Fibroblast of peridontal ligament (primary cell): ENCODE measurements around the gene PTDSS2.

Experiments used
- DNase-seq: peaks from one replicate; pipeline ENCODE4 v3.0.0-alpha.2; 2010; ENCODE audit errors: extremely low read depth

PTDSS2 gene

DNA sequence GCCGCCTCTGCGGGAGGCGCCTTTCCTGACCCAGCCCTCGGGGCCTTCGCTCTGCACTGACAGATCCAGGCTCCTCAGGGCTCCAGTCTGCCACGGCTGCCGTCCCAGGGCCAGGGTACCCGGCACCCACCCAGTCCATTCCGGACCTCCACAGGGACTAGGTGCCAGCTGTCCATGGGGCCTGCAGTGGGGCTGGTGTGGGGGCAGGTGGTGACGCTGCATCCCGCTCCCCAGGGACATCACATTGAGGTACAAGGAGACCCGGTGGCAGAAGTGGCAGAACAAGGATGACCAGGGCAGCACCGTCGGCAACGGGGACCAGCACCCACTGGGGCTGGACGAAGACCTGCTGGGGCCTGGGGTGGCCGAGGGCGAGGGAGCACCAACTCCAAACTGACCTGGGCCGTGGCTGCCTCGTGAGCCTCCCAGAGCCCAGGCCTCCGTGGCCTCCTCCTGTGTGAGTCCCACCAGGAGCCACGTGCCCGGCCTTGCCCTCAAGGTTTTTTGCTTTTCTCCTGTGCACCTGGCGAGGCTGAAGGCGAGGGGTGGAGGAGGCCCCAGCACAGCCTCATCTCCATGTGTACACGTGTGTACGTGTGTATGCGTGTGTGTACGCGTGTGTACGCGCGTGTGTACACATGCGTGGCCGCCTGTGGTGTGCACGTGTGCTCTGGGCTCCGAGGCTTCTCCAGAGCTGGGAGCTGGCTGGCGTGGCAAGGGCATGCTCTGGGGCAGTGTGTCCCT is 40.3 kb downstream of the PTDSS2 start:
- no peak for DNase-seq

DNA sequence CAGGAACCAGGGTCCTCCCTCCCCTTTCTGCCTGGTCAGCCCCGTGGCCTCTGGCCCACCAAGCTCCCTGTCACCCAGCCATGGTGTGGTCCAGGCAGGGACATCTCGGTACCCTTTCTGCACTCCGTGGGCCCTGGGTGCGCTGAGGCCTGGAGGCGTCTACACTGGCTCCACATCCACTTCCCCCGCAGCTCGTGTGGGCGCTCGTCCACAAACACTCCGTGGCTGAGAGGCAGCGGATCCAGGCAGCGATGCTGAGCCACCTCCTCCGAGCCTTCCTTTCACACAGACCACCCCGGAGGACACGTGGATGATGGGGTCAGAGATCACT is 40.8 kb downstream of the PTDSS2 start:
- DNase-seq, result no peak

DNA sequence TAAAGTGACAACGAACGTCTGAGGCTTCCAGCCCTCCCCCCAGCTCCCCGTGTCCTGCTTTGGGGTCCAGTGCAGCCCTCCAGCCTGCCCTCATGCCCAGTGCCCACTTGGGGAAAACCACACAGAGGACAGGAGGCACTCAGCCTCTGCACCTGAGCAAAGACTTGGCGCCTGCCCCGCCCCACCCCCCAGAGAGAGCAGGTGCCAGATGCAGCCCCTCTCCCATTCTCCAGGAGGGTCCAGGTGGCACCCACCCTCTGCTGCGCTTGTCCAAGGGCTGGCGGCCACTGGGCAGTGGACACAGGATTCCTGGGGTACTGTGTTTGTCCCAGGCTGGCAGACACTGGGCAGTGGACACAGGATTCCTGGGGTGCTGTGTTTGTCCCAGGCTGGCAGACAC is 41.3 kb downstream of the PTDSS2 start:
- no peak for DNase-seq

DNA sequence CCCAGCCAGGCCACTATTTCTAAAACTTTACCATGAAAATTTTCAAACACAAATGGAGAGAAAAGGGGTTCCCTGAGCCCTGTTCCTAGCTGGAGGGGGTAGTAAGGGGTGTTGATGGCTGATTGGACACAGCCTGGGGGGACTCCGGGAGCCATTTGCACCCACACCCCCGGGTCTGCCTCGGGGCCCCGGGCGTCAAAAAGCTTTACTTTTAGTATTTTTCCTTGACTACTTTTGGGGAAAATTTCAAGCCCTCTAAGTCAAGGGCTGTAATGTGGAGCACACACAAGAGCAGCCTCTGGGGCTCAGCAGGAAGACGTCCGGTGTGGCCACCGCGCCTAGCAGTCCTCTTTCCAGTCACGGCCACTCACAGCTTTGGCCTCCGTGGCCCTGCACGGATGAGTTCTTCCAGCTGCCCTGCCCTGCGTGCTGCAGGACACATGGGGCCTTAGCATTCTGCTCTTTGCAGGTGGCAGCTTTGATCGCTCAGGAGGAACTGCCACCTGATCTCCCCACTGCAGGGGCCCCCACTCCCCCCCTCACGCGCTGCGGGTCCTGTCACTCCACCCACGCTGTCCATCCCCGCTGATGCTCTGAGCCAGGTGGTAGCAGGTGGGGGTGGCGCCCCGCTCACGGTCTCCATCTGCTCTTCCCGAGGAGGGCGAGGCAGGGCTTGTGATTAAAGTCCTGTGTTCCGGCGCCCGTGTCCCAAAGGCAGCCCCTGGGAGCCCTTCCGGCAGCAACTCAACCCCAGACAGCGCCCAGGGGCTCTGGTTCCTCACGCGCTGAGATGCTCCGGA is 42.5 kb downstream of the PTDSS2 start:
- DNase-seq, result no peak

DNA sequence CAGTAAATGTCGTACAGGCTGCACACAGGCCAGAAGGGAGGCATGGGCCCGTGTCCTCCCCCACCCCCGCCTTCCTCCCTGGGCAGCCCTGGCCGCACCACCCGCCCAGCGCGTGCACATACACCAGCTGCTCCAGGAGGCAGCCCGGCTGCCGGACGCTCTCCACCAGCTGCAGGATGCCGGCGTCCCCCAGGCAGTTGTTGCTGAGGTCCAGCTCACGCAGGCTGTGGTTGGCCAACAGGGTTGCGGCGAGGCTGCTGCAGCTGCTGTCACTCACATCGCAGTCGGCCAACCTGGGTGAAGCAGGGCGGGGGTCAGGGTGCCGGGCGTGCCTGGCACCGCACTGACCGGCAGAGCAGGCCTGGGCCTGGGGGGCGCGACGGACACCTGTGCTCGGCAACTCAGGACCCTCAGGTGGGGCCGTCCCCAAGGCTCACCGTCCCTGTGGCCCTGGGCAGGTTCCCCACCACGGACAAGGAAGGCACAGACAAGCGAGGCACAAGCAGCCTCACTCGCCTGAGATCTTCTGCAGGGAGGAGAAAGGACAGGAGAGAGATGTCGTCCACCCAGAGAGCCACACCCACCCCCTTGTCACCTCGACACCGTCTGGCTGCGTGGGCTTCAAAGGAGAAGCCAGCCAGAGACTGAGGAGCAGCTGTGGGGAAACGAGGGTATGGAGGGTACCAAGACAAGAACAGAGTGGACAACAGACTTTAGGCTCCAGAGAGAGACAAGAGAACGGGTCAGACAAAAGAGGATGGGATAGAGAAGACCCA is 44.9 kb downstream of the PTDSS2 start:
- DNase-seq, result no peak

DNA sequence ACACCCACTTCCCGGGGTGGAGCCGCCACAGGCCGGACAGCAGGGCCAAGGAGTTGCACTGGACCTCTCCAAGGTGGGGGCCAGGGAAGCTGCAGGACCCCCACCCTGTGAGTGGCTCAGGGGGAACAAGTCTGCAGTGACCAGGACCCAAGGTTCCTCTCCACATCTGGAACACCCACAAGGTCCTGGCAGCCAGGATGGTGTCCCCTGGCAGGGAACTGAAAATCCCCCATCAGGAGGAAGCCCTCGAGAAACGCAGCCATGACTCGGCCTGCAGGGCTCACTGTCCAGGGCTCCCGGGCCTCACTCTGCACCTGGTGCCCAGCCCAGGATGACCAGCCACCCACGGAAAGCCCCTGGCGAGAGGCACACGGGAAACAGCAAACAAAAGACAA is 45.5 kb downstream of the PTDSS2 start:
- no peak for DNase-seq

DNA sequence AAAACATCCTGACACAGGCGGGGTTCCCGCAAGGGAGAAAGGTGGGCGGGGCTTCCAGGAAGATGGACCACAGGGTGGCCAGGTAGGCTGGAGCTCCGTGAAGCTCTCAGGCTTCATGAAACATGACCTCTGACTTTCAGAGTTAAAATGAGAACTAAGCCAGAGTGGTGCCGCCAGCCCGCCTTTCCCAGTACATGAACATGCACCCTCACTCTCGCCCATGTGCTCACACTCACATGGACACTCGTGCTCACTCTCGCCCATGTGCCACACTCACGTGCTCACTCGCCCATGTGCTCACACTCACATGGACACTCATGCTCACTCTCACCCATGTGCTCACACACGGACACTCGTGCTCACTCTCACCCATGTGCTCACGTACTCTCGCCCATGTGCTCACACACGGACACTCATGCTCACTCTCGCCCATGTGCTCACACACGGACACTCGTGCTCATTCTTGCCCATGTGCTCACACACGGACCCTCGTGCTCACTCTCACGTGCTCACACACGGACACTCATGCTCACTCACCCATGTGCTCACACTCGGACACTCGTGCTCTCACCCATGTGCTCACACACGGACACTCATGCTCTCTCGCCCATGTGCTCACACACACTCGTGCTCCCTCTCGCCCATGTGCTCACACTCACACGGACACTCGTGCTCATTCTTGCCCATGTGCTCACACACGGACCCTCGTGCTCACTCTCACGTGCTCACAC is 46.9 kb downstream of the PTDSS2 start:
- DNase-seq, result no peak

DNA sequence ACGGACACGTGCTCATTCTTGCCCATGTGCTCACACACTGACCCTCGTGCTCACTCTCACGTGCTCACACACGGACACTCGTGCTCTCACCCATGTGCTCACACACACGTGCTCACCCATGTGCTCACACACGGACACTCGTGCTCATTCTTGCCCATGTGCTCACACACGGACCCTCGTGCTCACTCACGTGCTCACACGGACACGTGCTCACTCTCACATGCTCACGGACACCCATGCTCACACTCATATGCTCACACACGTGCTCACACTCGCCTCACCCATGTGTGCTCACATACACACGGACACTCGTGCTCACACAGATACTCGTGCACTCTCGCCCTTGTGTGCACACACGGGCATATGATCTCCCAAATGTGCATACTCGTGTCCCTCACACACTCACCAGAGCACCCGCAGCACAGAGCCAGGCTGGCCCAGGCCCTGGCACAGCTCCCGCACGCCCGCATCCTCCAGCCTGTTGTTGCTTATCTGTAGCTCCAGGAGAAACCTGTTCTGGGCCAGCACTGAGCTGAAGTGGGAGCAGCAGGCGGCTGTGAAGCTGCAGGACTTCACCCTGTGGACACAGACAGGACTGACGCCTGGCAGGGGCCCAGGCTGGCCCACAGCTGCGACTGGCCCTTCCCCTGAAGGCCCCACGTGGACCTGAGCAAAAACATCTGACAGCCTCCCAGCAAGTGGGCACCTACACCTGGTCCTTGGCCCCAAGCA is 47.7 kb downstream of the PTDSS2 start:
- no peak for DNase-seq

DNA sequence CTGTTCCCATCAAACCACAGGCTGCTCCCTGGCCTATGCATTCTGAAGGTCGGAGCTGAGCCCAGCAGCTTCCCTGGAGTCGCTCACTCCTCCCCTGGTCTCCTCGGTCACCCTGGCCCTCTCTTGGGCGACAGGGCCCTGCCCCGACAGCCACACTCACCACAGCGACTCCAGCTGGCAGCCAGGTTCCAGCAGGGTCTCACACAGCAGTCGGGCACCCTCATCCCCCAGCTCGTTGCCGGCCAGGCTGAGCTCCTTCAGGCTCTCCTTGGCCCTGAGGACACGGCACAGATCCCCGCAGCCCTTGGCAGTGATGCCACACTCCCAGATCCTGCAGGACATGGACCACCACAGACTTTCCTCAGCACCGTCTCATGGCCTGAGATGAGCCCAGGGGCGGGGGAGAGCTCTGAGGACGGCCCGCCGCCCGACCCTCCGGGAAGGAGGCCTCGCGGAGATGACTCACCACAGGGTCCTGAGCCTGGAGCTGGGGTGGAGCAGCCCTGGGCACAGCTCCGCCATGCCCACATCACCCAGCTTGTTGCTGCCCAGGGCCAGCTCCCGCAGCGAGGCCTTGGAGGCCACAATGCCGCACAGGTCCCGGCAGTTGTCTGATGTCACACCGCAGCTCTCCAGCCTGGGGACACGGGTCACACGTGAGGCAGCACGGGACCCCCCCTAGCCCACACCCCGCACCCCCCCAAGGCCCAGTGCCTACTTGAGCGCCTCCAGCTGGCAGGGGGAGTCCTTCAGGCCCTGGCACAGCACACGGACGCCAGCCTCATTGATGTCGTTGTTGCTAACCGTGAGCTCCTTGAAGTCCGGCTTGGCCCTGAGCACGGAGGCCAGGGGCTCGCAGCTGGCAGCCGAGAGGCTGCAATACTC is 48.5 kb downstream of the PTDSS2 start:
- no peak for DNase-seq

DNA sequence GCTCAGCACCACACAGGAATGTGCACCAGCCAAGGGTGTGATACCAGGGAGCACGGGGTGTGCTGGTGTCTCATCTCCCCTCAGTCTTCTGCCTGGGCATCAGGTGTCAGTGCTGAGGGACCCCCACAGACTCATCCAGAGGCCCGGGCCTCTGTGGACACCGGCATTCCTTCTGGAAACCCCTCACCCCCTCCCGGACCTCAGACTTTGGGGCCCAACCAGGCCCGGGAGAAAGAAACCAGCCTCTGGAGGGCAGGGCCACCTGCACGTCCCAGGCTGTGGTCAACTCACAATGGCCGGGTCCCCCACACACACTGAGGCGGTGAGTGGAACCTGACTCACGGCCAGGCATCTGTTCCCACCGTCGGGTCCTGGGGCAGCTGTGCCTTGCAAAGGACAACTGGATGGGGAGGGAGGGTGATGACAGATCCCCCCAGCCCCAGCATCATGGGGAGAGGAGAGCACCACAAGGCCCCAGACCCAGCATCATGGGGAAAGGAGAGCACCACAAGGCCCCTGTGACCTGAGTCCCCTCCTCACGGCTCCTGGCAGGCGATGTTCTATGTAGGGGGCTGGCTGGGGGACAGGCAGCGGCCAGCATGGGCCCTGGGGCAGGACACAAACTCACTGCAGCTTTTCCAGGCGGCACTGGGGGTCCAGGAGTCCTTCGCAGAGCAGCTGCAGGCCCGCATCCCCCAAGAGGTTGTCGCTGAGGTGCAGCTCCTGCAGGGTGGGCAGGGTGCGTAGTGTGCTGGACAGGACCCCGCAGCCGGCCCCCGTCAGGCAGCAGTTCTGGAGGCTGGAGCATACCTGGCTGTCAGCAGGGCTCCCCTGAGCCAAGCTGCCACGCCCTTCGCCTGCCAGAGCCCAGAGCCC is 49.4 kb downstream of the PTDSS2 start:
- no peak for DNase-seq

DNA sequence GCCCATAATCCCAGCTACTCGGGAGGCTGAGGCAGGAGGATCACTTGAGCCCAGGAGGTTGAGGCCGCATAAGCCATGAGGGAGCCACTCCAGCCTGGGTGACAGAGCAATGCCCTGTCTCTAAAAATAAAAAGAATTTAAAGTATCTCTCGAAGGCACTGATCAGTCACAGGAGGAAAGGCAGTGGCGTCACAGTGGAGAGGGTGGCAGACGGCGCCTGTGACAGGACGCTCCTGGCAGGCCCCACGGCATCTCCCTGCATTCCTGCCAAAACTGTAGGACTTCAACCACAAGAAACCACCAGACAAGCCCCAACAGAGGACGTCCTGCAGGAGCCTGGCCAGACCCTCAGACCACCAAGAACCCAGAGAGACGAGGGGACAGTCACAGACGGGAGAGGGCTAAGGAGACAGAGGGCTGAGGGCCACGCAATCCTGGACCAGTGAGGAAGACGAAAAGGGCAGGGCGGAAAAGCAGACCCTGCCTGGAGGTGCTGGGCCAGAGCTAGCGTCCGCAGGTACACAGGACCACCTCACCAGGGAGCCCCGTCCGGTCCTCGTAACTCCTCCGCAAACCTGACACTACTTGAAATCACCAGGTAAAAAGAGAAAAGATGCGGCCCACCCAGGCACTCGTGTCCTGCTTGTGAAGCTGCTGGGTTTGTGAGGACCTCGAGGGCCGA is 51.1 kb downstream of the PTDSS2 start:
- no peak for DNase-seq

DNA sequence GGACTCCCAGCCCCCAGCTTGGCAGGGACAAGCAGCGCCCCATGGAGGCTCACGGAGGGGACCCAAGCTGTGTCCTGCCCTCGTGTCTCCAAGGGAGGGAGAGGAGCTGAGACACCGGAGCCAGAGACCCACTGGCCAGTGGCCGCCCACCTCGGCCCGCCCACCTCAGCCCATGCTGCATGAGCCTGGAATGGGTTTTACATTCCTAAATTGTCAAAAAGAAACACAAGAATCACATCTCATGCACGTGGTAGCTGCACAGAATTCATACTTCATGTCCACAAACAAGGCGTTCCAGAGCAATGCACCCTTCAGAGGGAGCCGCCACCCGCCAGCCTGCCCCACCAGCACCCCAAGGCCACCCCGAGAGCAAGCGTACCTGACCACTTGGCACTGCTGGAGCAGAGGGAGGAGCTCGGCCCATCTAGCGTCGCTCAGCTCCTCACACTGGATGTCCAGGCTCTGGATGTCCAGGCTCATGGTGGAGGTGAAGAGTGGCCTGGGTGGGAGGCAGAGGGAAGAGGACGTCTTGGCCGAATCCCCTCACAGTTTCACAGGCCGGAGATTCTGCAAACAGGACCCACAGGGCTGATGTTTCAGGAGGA is 51.7 kb downstream of the PTDSS2 start:
- DNase-seq, result no peak

DNA sequence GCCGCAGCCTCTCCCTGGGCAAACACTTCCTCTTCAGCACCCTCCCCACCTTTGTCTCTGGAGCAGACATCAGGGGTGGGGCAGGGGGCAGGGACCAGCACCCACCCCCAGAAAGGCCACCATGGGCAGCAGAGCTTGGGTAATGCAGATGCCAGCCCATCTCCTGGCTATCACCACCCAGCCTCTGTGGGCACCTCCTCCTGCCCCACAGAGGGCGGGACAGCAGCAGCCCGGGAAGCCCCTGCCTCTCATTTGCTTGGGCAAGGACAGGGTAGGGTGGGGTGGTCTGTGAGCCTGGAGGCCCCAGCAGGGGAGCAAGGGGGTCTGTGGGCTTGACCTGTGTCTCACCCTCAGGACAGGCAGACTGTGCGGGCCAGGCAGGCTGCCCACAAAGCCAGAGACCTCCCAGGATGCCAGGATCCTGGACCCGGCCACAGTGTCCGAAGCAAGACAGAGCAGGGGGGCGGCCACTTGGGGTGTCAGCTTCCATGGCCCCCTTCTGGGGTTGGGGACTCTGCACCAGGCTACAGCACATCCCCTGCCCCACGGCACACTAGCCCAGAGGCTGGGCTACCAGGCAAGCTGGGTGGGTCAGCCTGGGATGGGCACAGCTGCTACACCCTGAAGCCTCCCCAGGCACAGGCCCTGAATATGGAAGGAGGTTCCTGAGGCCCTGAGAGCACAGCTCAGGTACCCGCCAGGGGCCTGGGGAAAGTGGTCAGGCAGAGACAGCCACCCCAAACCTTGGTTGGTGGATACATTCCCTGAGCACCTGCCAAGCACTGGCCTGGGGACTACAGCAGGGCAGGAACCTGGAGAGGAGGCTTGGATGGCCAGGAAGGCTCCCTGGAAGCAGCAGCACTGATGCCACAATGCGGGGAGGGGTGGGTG is 52.5 kb downstream of the PTDSS2 start:
- DNase-seq, result no peak

DNA sequence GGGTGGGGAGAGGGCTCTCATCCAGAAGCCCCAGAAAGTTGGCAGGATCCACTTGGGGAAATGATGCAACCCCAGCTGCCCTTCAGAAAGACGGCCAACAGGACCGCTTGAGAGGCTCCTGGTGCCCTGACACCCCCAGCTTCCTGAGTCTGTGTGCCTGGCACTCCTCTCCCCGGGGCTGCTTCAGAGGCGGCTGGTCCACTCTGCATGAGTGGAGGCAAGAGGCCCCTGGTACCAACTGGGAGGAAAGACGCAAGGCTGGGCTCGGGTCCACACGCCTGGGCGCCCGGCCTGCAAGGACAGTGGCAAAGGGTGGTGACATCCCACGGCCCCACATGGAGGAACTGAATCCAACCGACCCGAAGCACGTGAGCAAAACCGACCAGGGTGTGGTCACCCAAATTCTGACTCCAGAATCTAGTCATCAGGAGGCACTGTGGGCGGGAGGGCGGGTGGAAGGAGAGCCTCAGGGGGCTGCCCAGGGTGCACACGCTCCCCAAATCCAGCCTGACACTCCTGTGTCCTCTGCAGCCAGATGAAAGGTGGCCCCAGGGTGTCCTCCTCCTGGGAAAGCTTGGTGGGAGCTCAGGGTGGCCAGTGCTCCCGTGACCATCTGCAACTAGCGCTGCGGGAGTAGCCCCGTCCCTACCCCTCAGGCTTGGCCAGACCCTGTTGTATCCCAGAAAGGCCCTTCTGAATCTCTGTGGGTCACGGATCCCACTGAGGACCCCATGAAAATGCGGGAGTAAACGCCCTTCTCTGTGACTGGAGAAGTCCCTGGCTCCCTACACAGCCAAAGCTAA is 53.3 kb downstream of the PTDSS2 start:
- DNase-seq, result peak; percentile 64

DNA sequence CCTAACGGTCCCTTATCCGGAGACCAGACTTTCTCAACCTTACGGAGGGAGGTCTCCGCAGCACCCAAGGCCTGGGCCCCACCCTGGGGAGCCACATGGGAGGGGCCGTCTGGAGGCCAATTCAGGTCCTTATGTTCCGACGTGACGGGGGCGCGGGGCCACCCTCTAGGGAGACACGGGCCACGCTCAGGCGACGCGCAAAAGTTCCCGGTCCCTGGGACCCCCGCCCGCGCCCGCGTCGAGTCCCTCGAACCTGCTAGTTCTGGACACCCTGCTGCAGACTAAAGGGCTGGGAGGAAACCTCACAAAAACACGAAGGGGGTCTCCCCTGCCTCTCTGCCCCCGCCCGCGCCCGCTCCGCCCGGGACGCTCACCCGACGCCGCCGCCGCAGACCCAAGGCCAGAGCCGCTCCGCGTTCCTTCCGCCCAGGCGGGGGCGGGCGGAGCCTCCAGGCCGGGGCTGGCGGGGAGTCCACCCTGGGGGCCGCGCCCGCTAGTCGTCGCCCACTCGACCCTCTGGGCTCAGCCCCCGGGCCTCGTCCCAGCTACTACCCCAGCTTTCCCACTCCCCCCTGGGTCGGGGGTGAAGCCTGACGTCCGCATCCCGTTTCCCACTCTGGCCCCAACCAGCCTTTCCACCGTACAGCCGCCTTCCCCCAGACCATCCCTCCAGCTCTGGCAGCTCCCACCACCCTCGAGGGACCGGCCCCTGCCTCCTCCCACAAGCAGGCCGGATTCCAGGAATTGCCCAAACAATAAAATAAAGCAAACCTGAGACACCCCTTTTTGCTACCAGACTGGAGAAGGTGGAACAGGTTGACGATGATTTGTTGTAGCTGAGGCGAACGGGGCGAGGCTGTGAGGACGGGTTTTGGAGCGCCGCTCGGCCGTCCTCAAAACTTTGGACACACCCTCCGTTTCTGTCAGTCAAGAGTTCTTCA is 54.2 kb downstream of the PTDSS2 start:
- peak; percentile 66 for DNase-seq
